B cell (primary cell): Measurements from ENCODE around the gene VWA7. TPM values are rescaled to one million over a fixed set of nuclear protein-coding genes. Genes with fewer than 3 reads are reported as not detected.
"Not testable (repeated sequence)": the region's sequence is repeated elsewhere in the genome, so short reads cannot be mapped to it uniquely, and the experiment has no call there.

Source experiments
- ATAC-seq: fragments of 200-7000 bp; cut with Tn5 transposase; one replicate; pipeline ENCODE4 v1.10.0; 2021; ENCODE audit warnings: low read depth, mild to moderate bottlenecking, moderate number of reproducible peaks, moderate library complexity
- CTCF ChIA-PET: fragments of 350-600 bp; sonication (Branson Sonifier 250); formaldehyde crosslinking; loops from one replicate; lab custom pipeline; 2021; ENCODE audit warnings: antibody characterized with exemption, inconsistent platforms; lab: Charles Lee
- POLR2A ChIA-PET: fragments of 350-600 bp; sonication (Branson Sonifier 250); formaldehyde crosslinking; loops from one replicate; lab custom pipeline; 2021; ENCODE audit warnings: antibody characterized with exemption; lab: Charles Lee
- DNase-seq: peaks from one replicate; pipeline ENCODE4 v3.0.0; 2013
- H2AFZ ChIP-seq: 2 replicates; pipeline ENCODE4 v1.6.1; 2012; ENCODE audit warnings: mild to moderate bottlenecking, low read depth, low read length; ENCODE audit not compliant: insufficient read depth, poor library complexity, severe bottlenecking
- H3K27ac ChIP-seq, 2 donors: 1 replicate in 1 of 2; 2 replicates in 1 of 2; pipeline ENCODE4 v1.5.1; 2012 to 2013; ENCODE audit warnings: low read length in 2 of 2, mild to moderate bottlenecking in 2 of 2, moderate library complexity in 1 of 2
- H3K27me3 ChIP-seq, 4 experiments: fragments of 200-600 bp in 1 of 4; sonication (generic) in 1 of 4; replicated peaks in 1 of 4; 1 replicate in 2 of 4; 2 replicates in 2 of 4; pipeline versions ENCODE4 v1.6.1 to v1.7.0; 2013 to 2016; ENCODE audit warnings: low read length in 3 of 4, mild to moderate bottlenecking in 2 of 4, mixed read lengths in 1 of 4, moderate library complexity in 1 of 4; ENCODE audit not compliant: insufficient read depth in 4 of 4, control insufficient read depth in 3 of 4; ENCODE audit errors: control extremely low read depth in 1 of 4
- H3K36me3 ChIP-seq, 2 experiments: replicated peaks in 1 of 2; 1 replicate in 1 of 2; 2 replicates in 1 of 2; pipeline versions ENCODE4 v1.6.1 to v1.7.1; 2013; ENCODE audit warnings: low read length in 1 of 2; ENCODE audit not compliant: insufficient read depth in 2 of 2, control insufficient read depth in 1 of 2; ENCODE audit errors: control extremely low read depth in 1 of 2, extremely low read depth in 1 of 2
- H3K4me1 ChIP-seq, 2 donors: fragments of 200-600 bp in 1 of 2; sonication (generic) in 1 of 2; 1 replicate in 1 of 2; 2 replicates in 1 of 2; pipeline versions ENCODE4 v1.5.1 to v1.6.1; 2013 to 2017; ENCODE audit warnings: low read length in 2 of 2; ENCODE audit not compliant: control insufficient read depth in 2 of 2, insufficient read depth in 2 of 2
- H3K4me2 ChIP-seq: replicated peaks from 2 replicates; pipeline ENCODE3; 2012; ENCODE audit warnings: mild to moderate bottlenecking, low read depth, low read length; ENCODE audit not compliant: poor library complexity, severe bottlenecking
- H3K4me3 ChIP-seq, 5 experiments: fragments of 200-600 bp in 1 of 5; sonication (generic) in 1 of 5; 1 replicate in 3 of 5; 2 replicates in 2 of 5; pipeline versions ENCODE4 v1.5.1 to v1.7.0; 2011 to 2016; ENCODE audit warnings: low read length in 4 of 5, mild to moderate bottlenecking in 4 of 5, low read depth in 2 of 5, control low read depth in 1 of 5, moderate library complexity in 1 of 5; ENCODE audit not compliant: insufficient read depth in 1 of 5; ENCODE audit errors: control extremely low read depth in 1 of 5, extremely low read depth in 1 of 5
- H3K79me2 ChIP-seq: fragments of 200-600 bp; sonication (generic); one replicate; pipeline ENCODE4 v1.6.0; 2016; ENCODE audit warnings: low read length; ENCODE audit not compliant: control insufficient read depth, insufficient read depth
- H3K9ac ChIP-seq: fragments of 200-600 bp; sonication (generic); 2 replicates; pipeline ENCODE4 v1.6.1; 2017; ENCODE audit warnings: mild to moderate bottlenecking, low read length, moderate library complexity
- H3K9me3 ChIP-seq, 3 donors: one replicate each; pipeline versions ENCODE4 v1.6.1 to v1.7.1; 2013; ENCODE audit warnings: low read length in 2 of 3; ENCODE audit not compliant: control insufficient read depth in 2 of 3, insufficient read depth in 1 of 3; ENCODE audit errors: control extremely low read depth in 1 of 3
- H4K20me1 ChIP-seq: 2 replicates; pipeline ENCODE4 v1.6.0; 2012; ENCODE audit warnings: mild to moderate bottlenecking, low read length; ENCODE audit not compliant: insufficient read depth, control insufficient read depth, poor library complexity, severe bottlenecking
- H3K27ac Mint-ChIP-seq: one replicate; pipeline ENCODE4 v1.8.0; 2021; ENCODE audit warnings: mixed read lengths
- H3K27me3 Mint-ChIP-seq: one replicate; pipeline ENCODE4 v1.8.0; 2021; ENCODE audit warnings: mixed read lengths
- H3K4me1 Mint-ChIP-seq: one replicate; pipeline ENCODE4 v1.8.0; 2021; ENCODE audit warnings: mixed read lengths
- H3K4me3 Mint-ChIP-seq: one replicate; pipeline ENCODE4 v1.8.0; 2021; ENCODE audit warnings: mixed read lengths
- H3K9me3 Mint-ChIP-seq: one replicate; pipeline ENCODE4 v1.8.0; 2022; ENCODE audit warnings: mixed read lengths; ENCODE audit not compliant: insufficient read depth
- CTCF ChIP-seq: fragments of 200-600 bp; IDR thresholded peaks from one replicate; pipeline ENCODE4 v1.8.0; 2022; ENCODE audit warnings: antibody characterized with exemption, mild to moderate bottlenecking
- EZH2 ChIP-seq: IDR thresholded peaks from 2 replicates; pipeline ENCODE4 v1.6.1; 2012; ENCODE audit warnings: borderline replicate concordance, low read depth, mild to moderate bottlenecking, moderate library complexity, low read length; ENCODE audit not compliant: insufficient read depth, poor library complexity, severe bottlenecking
- WGBS: methylation state at CpG from one replicate; pipeline ENCODE4 v1.1.5; 2013; ENCODE audit warnings: missing lambda C conversion rate; ENCODE audit not compliant: insufficient coverage; 5-methylcytosine and 5-hydroxymethylcytosine counted together
- intact Hi-C: fragments of 100-400 bp; cut with micrococcal nuclease; formaldehyde crosslinking; loops from one replicate; pipeline ENCODE4 v1.10.0; 2022
- polyA plus RNA-seq: library from polyadenylated mRNA; depleted of rRNA; stranded (reverse); fragments of >200 nt; gene quantifications from 2 replicates; pipeline ENCODE4 v1.2.3, GENCODE V29; 2012
- total RNA-seq, 2 donors: library from RNA; stranded (reverse); fragments of 120-200 nt in 1 of 2; gene quantifications; 1 replicate in 1 of 2; 2 replicates in 1 of 2; pipeline versions ENCODE4 v1.2.3 to v1.2.4, GENCODE V29; 2013 to 2022

Gene VWA7
- total and polyA plus RNA-seq, 2 donors (not counting 1 experiment from before 2014, with no cell fraction given), result 5.2 to 6.0 TPM

- H3K9me3 ChIP-seq, result no peaks in the 10 kb centered on the region
- ATAC-seq (no peak), DNase-seq (no peak)
- no peak overlapping the region for H3K27ac ChIP-seq
- intact Hi-C loops, result no loop called here
- no peaks in the 10 kb centered on the region for H3K9me3 Mint-ChIP-seq
- H3K36me3 ChIP-seq, result no peaks in the 10 kb centered on the region
- H3K27me3 ChIP-seq, result no peaks in the 10 kb centered on the region
- POLR2A ChIA-PET, result interaction anchor here (0.6 kb wide), 1 partner anchor 73 kb away, joined by 4 read pairs; no protein-coding TSS in a partner anchor
- no peak overlapping the region for H3K4me3 Mint-ChIP-seq
- CTCF ChIA-PET, result interaction anchor here (1.2 kb wide), 1 partner anchor 19 kb away, joined by 5 read pairs; no protein-coding TSS in a partner anchor
- peaks cover 19% of the 10 kb centered on the region for H3K4me1 Mint-ChIP-seq
- H2AFZ ChIP-seq, result no peak overlapping the region
- no peaks in the 10 kb centered on the region for H3K27me3 Mint-ChIP-seq
- no peaks in the 10 kb centered on the region for H4K20me1 ChIP-seq
- no peak overlapping the region for H3K4me3 ChIP-seq
- H3K9ac ChIP-seq, result no peak overlapping the region
- peaks cover 7 to 21% of the 10 kb centered on the region in 2 donors for H3K4me1 ChIP-seq
- TF ChIP-seq EZH2 (no peak), CTCF (no peak)
- H3K79me2 ChIP-seq, result peaks cover 22% of the 10 kb centered on the region
- WGBS, result 100% methylated on average over 11 of the region's 12 CpGs
- H3K27ac Mint-ChIP-seq, result no peak overlapping the region
- H3K4me2 ChIP-seq, result no peak overlapping the region
These were observed 34.5 kb upstream of the VWA7 start for GRCh38 chr6:31811645-31812044.

GRCh38 chr6:31808599-31808998 is 31.5 kb upstream of the VWA7 start:
- H3K9me3 Mint-ChIP-seq, H3K4me2 ChIP-seq, H3K36me3 ChIP-seq, H3K4me3 Mint-ChIP-seq, H3K27me3 Mint-ChIP-seq, H3K9me3 ChIP-seq, H3K27ac Mint-ChIP-seq, H3K27ac ChIP-seq, H3K9ac ChIP-seq, H3K27me3 ChIP-seq, DNase-seq, H2AFZ ChIP-seq, H3K4me3 ChIP-seq, H4K20me1 ChIP-seq, ATAC-seq: not testable (repeated sequence)
- H3K4me1 Mint-ChIP-seq, result peaks cover 19% of the 10 kb centered on the region
- intact Hi-C loops, result loop anchor here (5.0 kb wide), 1 partner anchor 186 kb away; the partner anchor contains the start of gene PRRC2A
- Histone ChIP-seq H3K4me1 (peaks cover 10 to 19% of the 10 kb centered on the region in 2 donors), H3K79me2 (peaks cover 33% of the 10 kb centered on the region)
- CTCF ChIA-PET, result interaction anchor here (0.7 to 3.3 kb wide), 6 partner anchors 10 to 210 kb away, joined by 3 to 20 read pairs (median 5); no protein-coding TSS in a partner anchor
- POLR2A ChIA-PET, result interaction anchor here (0.7 to 1.5 kb wide), 2 partner anchors 13 to 38 kb away, joined by 3 to 4 read pairs; partner anchors contain the start of gene VARS1
- WGBS, result 100% methylated on average over 3 of the region's 10 CpGs
